Measurements from ENCODE around the gene SH3BP1. TPM values are rescaled to one million over a fixed set of nuclear protein-coding genes. Genes with fewer than 3 reads are reported as not detected.

The SH3BP1 gene
- total RNA-seq, 1 donor from 2014 or later: 183 TPM

- intact Hi-C loops (cut with micrococcal nuclease): loop anchor here (10.0 kb wide), 1 partner anchor 850 kb away; the partner anchor contains the start of gene DDX17
These were observed 15.2 kb downstream of the SH3BP1 start for GRCh38 chr22:37654563-37655251.

GRCh38 chr22:37655252-37655563 is 15.7 kb downstream of the SH3BP1 start:
- intact Hi-C loops (cut with micrococcal nuclease): loop anchor here (10.0 kb wide), 1 partner anchor 850 kb away; the partner anchor contains the start of gene DDX17

GRCh38 chr22:37656583-37656982 is 17.1 kb downstream of the SH3BP1 start:
- intact Hi-C loops (cut with micrococcal nuclease): loop anchor here (10.0 kb wide), 1 partner anchor 848 kb away; the partner anchor contains the start of gene DDX17

GRCh38 chr22:37657590-37658132 is 18.2 kb downstream of the SH3BP1 start:
- intact Hi-C loops (cut with micrococcal nuclease): loop anchor here (1.0 to 10.0 kb wide), 7 partner anchors 14 to 847 kb away; partner anchors contain the start of genes DDX17 and GGA1

DNA sequence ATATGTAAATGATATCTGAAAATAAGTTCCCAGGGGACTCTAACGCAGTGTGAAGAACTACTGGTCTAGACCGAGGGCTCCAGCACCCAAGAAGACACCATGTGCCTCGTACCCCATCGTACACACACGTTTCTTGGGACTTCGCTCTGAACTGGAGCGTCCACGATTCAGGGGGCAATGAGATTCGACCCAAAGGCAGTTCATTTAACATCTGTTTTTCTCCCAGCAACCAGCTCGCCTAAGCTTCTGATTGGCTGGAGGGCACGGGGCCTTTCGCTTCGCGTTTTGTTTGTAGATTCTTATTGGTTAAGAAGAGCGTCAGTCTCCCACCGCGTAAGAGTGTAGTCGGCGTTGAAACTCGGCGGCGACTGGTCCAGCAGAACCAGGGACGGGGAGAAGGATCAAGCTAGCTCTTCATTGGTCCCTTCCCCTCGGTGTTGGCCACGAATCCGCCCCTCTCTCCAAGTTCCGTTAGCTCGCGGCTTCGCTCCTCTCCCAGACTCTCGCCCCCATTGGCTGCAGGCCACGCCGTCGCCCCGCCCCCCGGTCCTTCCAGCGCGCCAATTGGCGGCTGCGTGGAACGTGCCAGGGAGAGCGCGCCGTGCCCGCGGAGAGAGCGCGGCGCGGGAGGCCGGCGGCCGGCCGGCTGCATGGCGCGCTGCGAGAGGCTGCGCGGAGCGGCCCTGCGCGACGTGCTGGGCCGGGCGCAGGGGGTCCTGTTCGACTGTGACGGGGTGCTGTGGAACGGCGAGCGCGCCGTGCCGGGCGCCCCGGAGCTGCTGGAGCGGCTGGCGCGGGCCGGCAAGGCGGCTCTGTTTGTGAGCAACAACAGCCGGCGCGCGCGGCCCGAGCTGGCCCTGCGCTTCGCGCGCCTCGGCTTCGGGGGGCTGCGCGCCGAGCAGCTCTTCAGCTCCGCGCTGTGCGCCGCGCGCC is 18.9 kb downstream of the SH3BP1 start, which contains the start of gene PDXP:
TSS of gene PDXP (plus strand) at position 591 of the 933 bp plus-strand sequence. CDS start at position 651, 60 bp downstream.
- intact Hi-C loops (cut with micrococcal nuclease): loop anchor here (1.0 to 10.0 kb wide), 7 partner anchors 15 to 846 kb away; partner anchors contain the start of genes DDX17 and GGA1

GRCh38 chr22:37659066-37659896 is 19.8 kb downstream of the SH3BP1 start:
- intact Hi-C loops (cut with micrococcal nuclease): loop anchor here (10.0 kb wide), 1 partner anchor 846 kb away; the partner anchor contains the start of gene DDX17

GRCh38 chr22:37659897-37660708 is 20.6 kb downstream of the SH3BP1 start:
- intact Hi-C loops (cut with micrococcal nuclease): loop anchor here (10.0 kb wide), 1 partner anchor 845 kb away; the partner anchor contains the start of gene DDX17

DNA sequence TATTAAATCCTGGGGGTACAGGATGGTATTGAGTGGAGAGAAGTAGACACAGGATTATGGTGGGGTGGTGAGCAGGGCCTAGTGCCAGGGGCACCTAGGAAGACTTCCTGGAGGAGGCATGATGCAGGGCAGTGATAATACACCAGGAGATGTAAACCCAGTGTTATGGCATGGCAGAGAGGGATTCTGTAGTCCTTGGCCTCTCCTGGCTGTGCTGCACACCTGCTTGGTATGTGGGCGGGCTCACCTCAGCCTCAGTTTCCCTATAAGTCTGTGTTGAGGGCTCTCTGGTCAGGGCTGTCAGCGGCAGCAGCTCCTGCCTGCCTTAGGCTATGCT is 21.2 kb downstream of the SH3BP1 start:
- intact Hi-C loops (cut with micrococcal nuclease): loop anchor here (1.0 kb wide), 1 partner anchor 21 kb away; no protein-coding TSS in a partner anchor

- intact Hi-C loops (cut with micrococcal nuclease): loop anchor here (1.0 kb wide), 1 partner anchor 20 kb away; no protein-coding TSS in a partner anchor
These were observed 21.9 kb downstream of the SH3BP1 start for GRCh38 chr22:37661160-37661924.

GRCh38 chr22:37662039-37662438 is 22.6 kb downstream of the SH3BP1 start:
- intact Hi-C loops (cut with micrococcal nuclease): no loop called here

DNA sequence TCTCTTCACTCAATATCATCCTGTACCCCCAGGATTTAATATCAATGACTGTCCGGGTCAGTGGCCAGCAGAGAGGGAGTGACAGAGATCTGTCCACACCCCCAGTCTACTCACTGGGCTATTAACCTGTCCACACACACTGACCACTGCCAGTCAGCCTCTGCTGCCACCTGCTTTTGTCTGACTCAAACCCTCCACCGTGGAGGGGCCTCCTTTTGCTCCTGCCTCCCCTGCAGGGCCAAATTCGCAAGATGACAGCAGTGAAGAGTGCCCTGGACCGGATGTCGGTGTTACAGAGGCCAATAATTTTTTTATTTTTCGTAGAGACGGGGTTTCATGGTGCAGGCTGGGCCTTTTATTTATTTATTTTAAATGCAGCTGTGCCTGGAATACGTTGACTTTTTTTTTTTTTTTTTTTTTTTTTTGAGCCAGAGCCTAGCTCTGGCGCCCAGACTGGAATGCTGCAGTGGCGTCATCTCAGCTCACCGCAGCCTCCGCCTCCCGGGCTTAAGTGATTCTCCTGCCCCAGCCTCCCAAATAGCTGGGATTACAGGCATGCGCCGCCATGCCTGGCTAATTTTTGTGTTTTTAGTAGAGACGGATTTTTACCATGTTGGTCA is 24.2 kb downstream of the SH3BP1 start:
- intact Hi-C loops (cut with micrococcal nuclease): no loop called here

DNA sequence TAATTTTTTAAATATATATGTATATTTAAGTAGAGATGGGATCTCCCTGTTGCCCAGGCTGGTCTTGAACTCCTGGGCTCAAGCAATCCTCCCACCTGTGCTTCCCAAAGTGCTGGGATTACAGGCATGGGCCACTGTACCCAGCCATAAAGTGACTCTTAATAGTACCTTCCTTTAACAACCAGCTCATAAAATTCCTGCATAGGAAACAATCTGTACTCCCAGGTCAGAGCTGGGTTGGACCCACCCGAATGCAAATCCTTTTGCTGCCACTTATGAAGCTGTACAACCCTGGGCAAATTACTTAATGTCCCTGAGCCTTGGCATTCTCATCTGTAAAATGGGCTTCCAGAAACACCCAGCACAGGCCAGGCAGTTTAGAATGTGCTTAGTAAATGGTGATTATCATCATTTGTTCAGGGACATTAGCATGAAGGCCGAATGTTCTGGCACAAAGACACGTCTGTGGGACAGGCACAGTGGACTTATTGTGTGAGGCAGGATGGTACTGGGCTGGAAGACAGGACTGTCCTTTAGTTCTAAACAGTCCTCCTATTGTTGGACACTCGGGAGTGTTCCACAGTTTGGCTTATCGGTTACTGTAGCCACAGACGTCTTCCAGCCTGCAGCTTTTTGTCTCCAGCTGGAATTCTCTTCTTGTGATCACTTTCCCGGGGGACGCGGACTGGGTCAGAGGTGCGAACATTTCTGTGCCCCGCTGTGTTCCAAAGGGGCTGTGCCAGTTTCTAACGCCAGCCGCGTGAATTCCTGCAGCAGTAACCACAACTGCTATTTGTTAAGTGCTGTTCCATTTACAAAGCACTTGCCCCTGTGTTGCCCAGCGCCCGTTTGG is 25.0 kb downstream of the SH3BP1 start:
- intact Hi-C loops (cut with micrococcal nuclease): no loop called here

- intact Hi-C loops (cut with micrococcal nuclease): no loop called here
These were observed 26.0 kb downstream of the SH3BP1 start for GRCh38 chr22:37665487-37665886.

DNA sequence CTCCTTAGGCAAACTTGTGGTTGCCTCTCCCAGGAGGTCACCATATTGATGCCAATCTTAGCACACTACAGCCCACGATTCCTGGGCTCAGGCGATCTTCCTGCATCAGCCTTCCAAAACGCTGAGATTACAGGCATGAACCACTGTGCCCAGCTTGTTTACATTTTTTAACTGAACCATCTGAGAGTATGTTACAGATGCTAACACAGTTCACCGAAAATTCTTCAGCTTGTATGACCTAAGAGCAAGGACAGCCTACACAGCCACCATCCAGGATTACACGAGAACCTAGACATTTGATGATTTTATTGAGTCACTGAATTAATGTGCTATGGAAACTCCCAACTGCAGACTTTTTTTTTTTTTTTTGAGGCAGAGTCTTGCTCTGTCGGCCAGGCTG is 30.1 kb downstream of the SH3BP1 start:
- intact Hi-C loops (cut with micrococcal nuclease): no loop called here

- intact Hi-C loops (cut with micrococcal nuclease): no loop called here
These were observed 32.9 kb downstream of the SH3BP1 start for GRCh38 chr22:37672206-37672919.

DNA sequence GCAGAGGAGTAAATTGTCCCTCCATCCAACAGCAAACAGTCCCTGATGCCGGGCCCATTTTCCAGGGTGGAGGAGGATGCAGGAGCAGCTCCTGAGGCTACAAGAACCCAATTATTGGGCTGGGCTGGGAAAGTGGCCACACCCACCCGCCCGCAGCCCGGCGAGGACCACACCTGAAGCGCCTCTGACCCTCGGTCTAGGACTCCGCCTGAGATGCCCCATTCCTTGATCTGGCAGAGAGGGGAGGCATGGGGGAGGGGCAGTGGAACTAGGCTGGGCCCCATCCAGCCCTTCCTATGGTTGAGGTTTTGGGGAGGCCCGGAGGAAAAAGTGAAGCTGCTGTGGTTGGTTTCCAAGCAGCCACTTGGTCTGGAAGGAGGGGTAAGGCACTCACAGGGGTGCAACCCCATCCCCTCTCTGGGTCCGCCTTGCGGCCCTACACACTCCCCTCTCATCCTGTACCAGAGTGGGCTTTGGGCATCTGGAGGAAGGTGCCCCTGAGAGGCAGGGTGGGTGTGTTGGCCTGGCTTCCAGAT is 33.5 kb downstream of the SH3BP1 start:
- intact Hi-C loops (cut with micrococcal nuclease): no loop called here

- intact Hi-C loops (cut with micrococcal nuclease): no loop called here
These were observed 34.8 kb downstream of the SH3BP1 start for GRCh38 chr22:37674248-37674647.
